Measurements from ENCODE around the gene ZDHHC16.
A peak's percentile ranks its signal among the peaks of the same experiment; 100 is the strongest.
"Not testable (repeated sequence)": the region's sequence is repeated elsewhere in the genome, so short reads cannot be mapped to it uniquely, and the experiment has no call there.

Gene ZDHHC16

DNA sequence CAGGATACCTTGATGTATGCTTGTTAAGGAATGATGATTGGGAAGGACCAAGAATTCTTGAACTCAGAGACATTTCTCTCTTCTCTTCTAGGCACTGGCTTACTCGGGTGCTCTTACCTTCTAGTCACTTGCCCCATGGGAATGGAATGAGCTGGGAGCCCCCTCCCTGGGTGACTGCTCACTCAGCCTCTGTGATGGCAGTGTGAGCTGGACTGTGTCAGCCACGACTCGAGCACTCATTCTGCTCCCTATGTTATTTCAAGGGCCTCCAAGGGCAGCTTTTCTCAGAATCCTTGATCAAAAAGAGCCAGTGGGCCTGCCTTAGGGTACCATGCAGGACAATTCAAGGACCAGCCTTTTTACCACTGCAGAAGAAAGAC, 10.7 kb downstream of the ZDHHC16 start:
- Histone ChIP-seq H3K4me1 (ENCODE audit: control insufficient read depth, insufficient read depth, low read length) (no peaks in the 10 kb centered on the region), H3K36me3 (ENCODE audit: control insufficient read depth, insufficient read depth, low read length) (peaks cover 40% of the 10 kb centered on the region), H3K4me3 (ENCODE audit: low read length) (no peak overlapping the region), H3K27me3 (ENCODE audit: control insufficient read depth, insufficient read depth, low read length) (no peaks in the 10 kb centered on the region), H3K27ac (ENCODE audit: low read length) (no peak overlapping the region), H3K9me3 (ENCODE audit: control insufficient read depth, insufficient read depth, low read length) (no peaks in the 10 kb centered on the region)
- no CpG with 5 or more reads among the region's 3 CpGs for WGBS (ENCODE audit: insufficient coverage, insufficient read length)
- no peak for DNase-seq (ENCODE audit: low read depth, low spot score)

DNA sequence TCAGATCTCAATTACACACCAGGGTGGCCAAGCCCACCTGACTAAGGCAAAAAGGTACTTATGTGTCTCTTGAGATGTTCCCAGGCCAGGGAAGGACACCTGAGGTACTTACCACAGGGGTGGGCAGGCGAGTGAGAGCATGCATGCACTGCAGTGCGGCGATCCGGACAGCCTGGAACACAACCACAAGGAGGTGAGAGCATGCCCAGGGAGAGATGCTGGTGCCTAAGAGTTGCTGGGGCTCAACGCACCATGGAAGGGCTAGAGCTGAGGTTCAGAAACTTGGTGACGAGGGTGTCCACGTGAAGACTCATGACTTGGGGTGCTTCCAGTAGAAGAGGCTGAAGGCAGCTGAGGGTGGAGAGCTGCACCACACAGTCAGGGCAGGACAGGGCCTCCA, 13.1 kb downstream of the ZDHHC16 start:
- no CpG with 5 or more reads among the region's 7 CpGs for WGBS (ENCODE audit: insufficient coverage, insufficient read length)
- no peak overlapping the region for H3K4me3 ChIP-seq (ENCODE audit: low read length)
- H3K4me1 ChIP-seq (ENCODE audit: control insufficient read depth, insufficient read depth, low read length) = no peaks in the 10 kb centered on the region
- H3K9me3 ChIP-seq (ENCODE audit: control insufficient read depth, insufficient read depth, low read length) = no peaks in the 10 kb centered on the region
- no peak overlapping the region for H3K27ac ChIP-seq (ENCODE audit: low read length)
- H3K27me3 ChIP-seq (ENCODE audit: control insufficient read depth, insufficient read depth, low read length) = no peaks in the 10 kb centered on the region
- H3K36me3 ChIP-seq (ENCODE audit: control insufficient read depth, insufficient read depth, low read length) = peaks cover 51% of the 10 kb centered on the region
- DNase-seq (ENCODE audit: low read depth, low spot score) = no peak

DNA sequence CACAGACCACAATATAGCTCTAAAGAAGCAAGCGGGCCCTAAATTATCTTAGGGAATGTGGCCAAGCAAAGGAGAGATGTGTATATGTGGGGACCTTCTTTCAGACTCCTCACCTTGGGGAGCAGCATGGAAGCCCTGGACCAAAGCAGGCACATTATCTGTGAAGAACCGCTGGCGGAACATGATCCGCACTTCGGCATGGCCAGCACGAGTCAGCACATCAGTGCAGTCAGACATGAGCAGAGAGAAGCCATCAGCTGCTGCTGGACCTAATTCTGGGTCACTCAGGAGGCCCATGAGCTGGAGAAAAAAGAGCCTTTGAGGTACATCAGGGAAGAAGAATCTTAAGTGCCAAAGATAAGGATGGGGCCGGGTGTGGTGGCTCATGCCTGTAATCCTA, 14.0 kb downstream of the ZDHHC16 start:
- Histone ChIP-seq H3K36me3 (ENCODE audit: control insufficient read depth, insufficient read depth, low read length) (peaks cover 51% of the 10 kb centered on the region), H3K9me3 (ENCODE audit: control insufficient read depth, insufficient read depth, low read length) (no peaks in the 10 kb centered on the region), H3K4me1 (ENCODE audit: control insufficient read depth, insufficient read depth, low read length) (no peaks in the 10 kb centered on the region), H3K4me3 (ENCODE audit: low read length) (no peak overlapping the region), H3K27me3 (ENCODE audit: control insufficient read depth, insufficient read depth, low read length) (no peaks in the 10 kb centered on the region), H3K27ac (ENCODE audit: low read length) (no peak overlapping the region)
- no peak for DNase-seq (ENCODE audit: low read depth, low spot score)
- no CpG with 5 or more reads among the region's 7 CpGs for WGBS (ENCODE audit: insufficient coverage, insufficient read length)

DNA sequence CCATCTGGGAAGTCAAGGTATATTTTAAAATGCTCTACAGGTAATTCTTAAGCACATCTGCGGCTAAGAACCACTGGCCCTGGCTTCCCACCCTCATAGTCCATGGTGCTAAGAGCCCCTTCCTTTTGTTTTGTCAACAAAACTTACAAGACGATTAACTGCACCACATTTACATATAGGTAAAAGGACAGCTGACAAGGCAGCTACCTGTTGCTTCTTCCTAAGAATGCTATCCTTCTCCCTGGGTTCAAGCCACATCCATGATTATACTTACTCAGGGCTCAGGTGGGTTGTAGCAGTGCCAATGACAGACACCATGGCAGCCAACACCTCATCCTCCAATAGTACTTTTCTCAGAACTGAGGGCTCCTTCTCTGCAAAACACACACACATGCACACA, 16.3 kb downstream of the ZDHHC16 start:
- no peaks in the 10 kb centered on the region for H3K27me3 ChIP-seq (ENCODE audit: control insufficient read depth, insufficient read depth, low read length)
- H3K4me3 ChIP-seq (ENCODE audit: low read length) = no peak overlapping the region
- H3K36me3 ChIP-seq (ENCODE audit: control insufficient read depth, insufficient read depth, low read length) = peaks cover 62% of the 10 kb centered on the region
- DNase-seq (ENCODE audit: low read depth, low spot score) = no peak
- H3K27ac ChIP-seq (ENCODE audit: low read length) = no peak overlapping the region
- H3K4me1 ChIP-seq (ENCODE audit: control insufficient read depth, insufficient read depth, low read length) = no peaks in the 10 kb centered on the region
- no peaks in the 10 kb centered on the region for H3K9me3 ChIP-seq (ENCODE audit: control insufficient read depth, insufficient read depth, low read length)
- WGBS (ENCODE audit: insufficient coverage, insufficient read length) = no CpG with 5 or more reads among the region's 2 CpGs

DNA sequence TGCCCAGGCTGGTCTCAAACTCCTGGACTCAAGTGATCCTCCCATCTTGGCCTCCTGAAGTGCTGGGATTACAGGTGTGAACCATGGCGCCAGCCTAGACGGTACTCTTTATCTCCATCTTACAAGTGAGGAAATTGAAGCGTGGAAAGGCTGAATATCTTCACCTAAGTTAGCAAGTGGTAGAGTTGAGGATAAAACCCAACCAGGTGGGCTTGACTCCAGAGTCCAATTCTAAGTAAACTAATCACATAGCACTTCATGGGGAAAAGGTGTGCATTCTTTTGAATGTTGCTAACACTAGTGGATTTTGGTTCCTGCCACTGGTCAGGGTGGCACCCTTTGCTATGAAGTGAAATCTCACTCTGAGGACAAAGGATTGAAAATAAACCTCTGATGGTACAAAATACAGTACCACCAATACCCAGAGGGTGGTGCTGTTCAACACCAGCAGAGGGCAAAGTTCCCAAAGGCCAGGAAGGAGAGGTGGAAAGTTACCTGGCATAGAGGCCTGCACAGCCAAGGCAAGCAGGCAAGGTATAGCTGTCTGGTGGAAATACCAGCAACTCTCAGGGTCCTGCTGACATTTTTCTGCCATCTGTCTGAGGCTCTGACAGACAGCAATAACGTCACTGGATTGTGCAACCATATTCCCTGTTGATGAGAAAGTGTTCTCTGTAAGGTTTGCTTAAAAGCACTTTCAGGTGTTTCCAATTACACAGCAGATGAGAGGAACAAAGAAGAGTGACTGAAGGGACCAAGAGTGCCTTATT, 17.6 kb downstream of the ZDHHC16 start:
- peak; percentile 64 for DNase-seq (ENCODE audit: low read depth, low spot score)
- Histone ChIP-seq H3K36me3 (ENCODE audit: control insufficient read depth, insufficient read depth, low read length) (peaks cover 65% of the 10 kb centered on the region), H3K4me1 (ENCODE audit: control insufficient read depth, insufficient read depth, low read length) (no peaks in the 10 kb centered on the region), H3K27ac (ENCODE audit: low read length) (no peak overlapping the region), H3K27me3 (ENCODE audit: control insufficient read depth, insufficient read depth, low read length) (no peaks in the 10 kb centered on the region), H3K9me3 (ENCODE audit: control insufficient read depth, insufficient read depth, low read length) (no peaks in the 10 kb centered on the region), H3K4me3 (ENCODE audit: low read length) (no peak overlapping the region)
- no CpG with 5 or more reads among the region's 4 CpGs for WGBS (ENCODE audit: insufficient coverage, insufficient read length)

DNA sequence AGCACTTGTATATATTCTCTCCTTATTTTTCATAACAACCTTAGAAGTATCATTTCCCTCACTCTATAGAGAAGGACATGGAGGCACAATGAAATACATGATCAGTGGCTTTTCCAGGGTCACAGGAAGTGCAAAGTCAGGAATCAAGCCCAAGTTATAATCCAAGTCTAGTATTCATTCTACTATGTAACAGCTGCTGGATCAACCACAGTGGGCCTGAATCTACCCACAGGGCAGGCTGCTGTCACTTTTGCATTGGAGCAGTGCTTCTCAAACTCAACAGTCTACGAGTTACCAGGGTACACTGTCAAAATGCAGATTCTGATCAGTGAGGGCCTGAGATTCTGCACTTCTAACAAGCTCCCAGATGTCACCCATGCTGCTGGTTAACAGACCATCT, 18.3 kb downstream of the ZDHHC16 start:
- H3K27ac ChIP-seq (ENCODE audit: low read length) = no peak overlapping the region

DNA sequence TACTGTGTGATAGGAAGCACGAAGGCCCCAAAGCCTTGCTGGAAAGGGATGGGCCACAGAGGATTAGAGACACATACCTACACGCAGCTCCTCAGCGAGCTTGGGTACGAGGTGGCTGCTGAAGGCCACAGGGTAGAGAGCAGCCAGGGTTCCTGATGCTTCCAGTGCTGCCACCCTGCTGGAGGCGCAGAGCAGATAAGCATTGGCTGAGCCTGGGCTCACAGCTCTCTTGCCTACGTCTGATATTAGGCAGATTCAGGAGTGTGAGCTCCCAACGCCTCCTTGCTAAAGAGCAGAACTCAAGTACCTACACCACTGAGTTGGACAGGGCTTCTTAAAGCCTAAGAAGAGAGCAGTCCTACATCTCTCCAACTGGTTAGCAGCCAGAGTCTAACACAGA, 20.0 kb downstream of the ZDHHC16 start:
- H3K9me3 ChIP-seq (ENCODE audit: control insufficient read depth, insufficient read depth, low read length) = no peaks in the 10 kb centered on the region
- no peaks in the 10 kb centered on the region for H3K27me3 ChIP-seq (ENCODE audit: control insufficient read depth, insufficient read depth, low read length)
- no peaks in the 10 kb centered on the region for H3K4me1 ChIP-seq (ENCODE audit: control insufficient read depth, insufficient read depth, low read length)
- no peak overlapping the region for H3K27ac ChIP-seq (ENCODE audit: low read length)
- DNase-seq (ENCODE audit: low read depth, low spot score) = no peak
- no peak overlapping the region for H3K4me3 ChIP-seq (ENCODE audit: low read length)
- WGBS (ENCODE audit: insufficient coverage, insufficient read length) = no CpG with 5 or more reads among the region's 7 CpGs
- peaks cover 62% of the 10 kb centered on the region for H3K36me3 ChIP-seq (ENCODE audit: control insufficient read depth, insufficient read depth, low read length)

More for the DNA sequence above, 18.3 kb downstream of the ZDHHC16 start:
- no CpG with 5 or more reads among the region's 1 CpG for WGBS (ENCODE audit: insufficient coverage, insufficient read length)
- H3K27me3 ChIP-seq (ENCODE audit: control insufficient read depth, insufficient read depth, low read length) = no peaks in the 10 kb centered on the region
- H3K36me3 ChIP-seq (ENCODE audit: control insufficient read depth, insufficient read depth, low read length) = peaks cover 63% of the 10 kb centered on the region
- DNase-seq (ENCODE audit: low read depth, low spot score) = no peak
- no peak overlapping the region for H3K4me3 ChIP-seq (ENCODE audit: low read length)
- no peaks in the 10 kb centered on the region for H3K9me3 ChIP-seq (ENCODE audit: control insufficient read depth, insufficient read depth, low read length)
- H3K4me1 ChIP-seq (ENCODE audit: control insufficient read depth, insufficient read depth, low read length) = no peaks in the 10 kb centered on the region

DNA sequence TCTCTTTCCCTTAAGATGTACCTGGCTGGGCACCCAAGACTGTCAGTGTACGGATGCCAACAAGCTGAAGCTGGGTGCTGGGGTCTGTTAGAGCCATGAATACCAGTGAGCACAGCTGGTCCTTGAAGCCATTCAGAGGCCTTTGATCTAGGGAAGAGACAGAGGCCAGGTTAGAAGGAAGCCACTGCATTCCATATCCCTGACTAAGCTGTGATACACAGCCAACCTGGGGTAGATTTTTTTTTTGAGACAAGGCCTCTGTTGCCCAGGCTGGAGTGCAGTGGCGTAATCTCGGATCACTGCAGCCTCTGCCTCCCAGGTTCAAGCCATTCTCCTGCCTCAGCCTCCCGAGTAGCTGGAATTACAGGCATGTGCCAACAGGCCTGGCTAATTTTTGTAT, 20.8 kb downstream of the ZDHHC16 start:
- H3K36me3 ChIP-seq (ENCODE audit: control insufficient read depth, insufficient read depth, low read length) = peaks cover 54% of the 10 kb centered on the region
- WGBS (ENCODE audit: insufficient coverage, insufficient read length) = no CpG with 5 or more reads among the region's 4 CpGs
- H3K27me3 ChIP-seq (ENCODE audit: control insufficient read depth, insufficient read depth, low read length) = no peaks in the 10 kb centered on the region
- no peak overlapping the region for H3K27ac ChIP-seq (ENCODE audit: low read length)
- no peak overlapping the region for H3K4me3 ChIP-seq (ENCODE audit: low read length)
- DNase-seq (ENCODE audit: low read depth, low spot score) = no peak
- no peaks in the 10 kb centered on the region for H3K9me3 ChIP-seq (ENCODE audit: control insufficient read depth, insufficient read depth, low read length)
- H3K4me1 ChIP-seq (ENCODE audit: control insufficient read depth, insufficient read depth, low read length) = no peaks in the 10 kb centered on the region

DNA sequence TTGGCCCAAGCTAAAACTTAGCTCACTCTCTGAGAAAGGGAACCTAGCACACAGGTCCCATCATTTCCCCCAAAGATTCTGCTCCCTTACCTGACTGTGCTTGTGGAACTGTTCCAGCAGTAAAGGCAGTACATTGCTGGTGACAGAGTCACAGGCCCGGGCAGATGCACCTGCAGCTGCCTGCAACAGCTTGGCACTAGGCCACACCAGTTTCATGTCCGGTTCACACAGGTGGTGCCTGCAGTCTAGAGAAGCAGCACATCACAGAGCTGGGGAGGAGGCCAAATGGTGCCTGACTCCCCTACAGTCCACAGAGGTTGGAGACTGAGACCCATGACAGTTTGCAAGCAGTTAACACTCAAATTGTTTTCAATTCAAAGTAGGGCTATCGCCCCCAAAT, 22.2 kb downstream of the ZDHHC16 start:
- no CpG with 5 or more reads among the region's 3 CpGs for WGBS (ENCODE audit: insufficient coverage, insufficient read length)
- DNase-seq (ENCODE audit: low read depth, low spot score) = no peak
- peaks cover 43% of the 10 kb centered on the region for H3K36me3 ChIP-seq (ENCODE audit: control insufficient read depth, insufficient read depth, low read length)

DNA sequence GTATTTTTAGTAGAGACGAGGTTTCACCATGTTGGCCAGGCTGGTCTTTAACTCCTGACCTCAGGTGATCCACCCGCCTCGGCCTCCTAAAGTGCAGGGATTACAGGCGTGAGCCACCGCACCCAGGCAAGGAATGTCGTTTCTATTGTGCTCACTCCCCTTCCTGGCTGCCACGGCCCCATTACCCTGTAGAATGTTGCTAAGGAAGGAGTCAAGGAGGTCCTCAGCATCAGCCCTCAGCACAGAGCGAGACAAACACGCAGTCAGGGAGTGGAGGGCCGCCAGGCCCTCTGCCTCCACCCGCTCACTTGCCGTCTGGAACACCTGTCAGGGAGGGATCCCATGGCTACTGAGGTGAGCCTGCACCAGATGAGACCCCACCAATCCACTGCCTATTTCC, 22.8 kb downstream of the ZDHHC16 start:
- H3K9me3 ChIP-seq (ENCODE audit: control insufficient read depth, insufficient read depth, low read length); DNase-seq (ENCODE audit: low read depth, low spot score); H3K27me3 ChIP-seq (ENCODE audit: control insufficient read depth, insufficient read depth, low read length); H3K4me3 ChIP-seq (ENCODE audit: low read length); H3K27ac ChIP-seq (ENCODE audit: low read length); H3K4me1 ChIP-seq (ENCODE audit: control insufficient read depth, insufficient read depth, low read length): not testable (repeated sequence)
- peaks cover 43% of the 10 kb centered on the region for H3K36me3 ChIP-seq (ENCODE audit: control insufficient read depth, insufficient read depth, low read length)
- WGBS (ENCODE audit: insufficient coverage, insufficient read length) = no CpG with 5 or more reads among the region's 12 CpGs

More for the DNA sequence above, 22.2 kb downstream of the ZDHHC16 start:
- no peaks in the 10 kb centered on the region for H3K27me3 ChIP-seq (ENCODE audit: control insufficient read depth, insufficient read depth, low read length)
- no peak overlapping the region for H3K27ac ChIP-seq (ENCODE audit: low read length)
- no peaks in the 10 kb centered on the region for H3K9me3 ChIP-seq (ENCODE audit: control insufficient read depth, insufficient read depth, low read length)
- H3K4me3 ChIP-seq (ENCODE audit: low read length) = no peak overlapping the region
- no peaks in the 10 kb centered on the region for H3K4me1 ChIP-seq (ENCODE audit: control insufficient read depth, insufficient read depth, low read length)

DNA sequence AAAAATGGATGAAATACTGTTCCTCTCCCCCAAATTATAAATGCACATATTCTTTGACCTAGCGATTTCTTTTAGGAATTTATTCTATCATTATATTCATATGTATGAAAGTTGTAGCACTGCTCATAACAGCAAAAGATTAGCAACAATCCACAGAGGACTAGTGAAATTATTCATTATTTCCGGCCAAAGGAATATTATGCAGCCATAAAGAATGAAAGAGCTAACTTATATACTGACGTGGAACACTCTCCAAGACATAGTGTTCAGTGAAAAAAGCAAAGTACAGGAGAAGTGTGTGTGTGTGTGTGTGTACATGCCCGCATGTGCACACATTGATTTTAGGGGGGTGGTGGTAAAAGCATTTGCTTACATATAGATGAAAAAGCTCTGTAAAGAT, 28.9 kb downstream of the ZDHHC16 start:
- Histone ChIP-seq H3K27ac (ENCODE audit: low read length) (no peak overlapping the region), H3K4me3 (ENCODE audit: low read length) (no peak overlapping the region), H3K4me1 (ENCODE audit: control insufficient read depth, insufficient read depth, low read length) (peaks cover 1% of the 10 kb centered on the region; the same call in 1 of the 2 replicates), H3K9me3 (ENCODE audit: control insufficient read depth, insufficient read depth, low read length) (no peaks in the 10 kb centered on the region), H3K36me3 (ENCODE audit: control insufficient read depth, insufficient read depth, low read length) (peaks cover 23% of the 10 kb centered on the region; the same call in 1 of the 2 replicates), H3K27me3 (ENCODE audit: control insufficient read depth, insufficient read depth, low read length) (no peaks in the 10 kb centered on the region)
- no CpG with 5 or more reads among the region's 4 CpGs for WGBS (ENCODE audit: insufficient coverage, insufficient read length)
- no peak for DNase-seq (ENCODE audit: low read depth, low spot score)

Measured in iPS DF 6.9 (cell line).